Skin of body (tissue), 2 donors: ENCODE data around the gene ARMC6. TPM values are rescaled to one million over a fixed set of nuclear protein-coding genes. Genes with fewer than 3 reads are reported as not detected.

ENCODE experiments used
- DNase-seq: peaks from one replicate; lab custom pipeline; 2025; lab: John Stamatoyannopoulos, UW
- total RNA-seq: library from RNA; depleted of rRNA; stranded (reverse); fragments of >200 nt; gene quantifications from one replicate; pipeline ENCODE4 v1.2.3, GENCODE V29; 2014

The ARMC6 gene
- 15.5 TPM for total RNA-seq

DNA sequence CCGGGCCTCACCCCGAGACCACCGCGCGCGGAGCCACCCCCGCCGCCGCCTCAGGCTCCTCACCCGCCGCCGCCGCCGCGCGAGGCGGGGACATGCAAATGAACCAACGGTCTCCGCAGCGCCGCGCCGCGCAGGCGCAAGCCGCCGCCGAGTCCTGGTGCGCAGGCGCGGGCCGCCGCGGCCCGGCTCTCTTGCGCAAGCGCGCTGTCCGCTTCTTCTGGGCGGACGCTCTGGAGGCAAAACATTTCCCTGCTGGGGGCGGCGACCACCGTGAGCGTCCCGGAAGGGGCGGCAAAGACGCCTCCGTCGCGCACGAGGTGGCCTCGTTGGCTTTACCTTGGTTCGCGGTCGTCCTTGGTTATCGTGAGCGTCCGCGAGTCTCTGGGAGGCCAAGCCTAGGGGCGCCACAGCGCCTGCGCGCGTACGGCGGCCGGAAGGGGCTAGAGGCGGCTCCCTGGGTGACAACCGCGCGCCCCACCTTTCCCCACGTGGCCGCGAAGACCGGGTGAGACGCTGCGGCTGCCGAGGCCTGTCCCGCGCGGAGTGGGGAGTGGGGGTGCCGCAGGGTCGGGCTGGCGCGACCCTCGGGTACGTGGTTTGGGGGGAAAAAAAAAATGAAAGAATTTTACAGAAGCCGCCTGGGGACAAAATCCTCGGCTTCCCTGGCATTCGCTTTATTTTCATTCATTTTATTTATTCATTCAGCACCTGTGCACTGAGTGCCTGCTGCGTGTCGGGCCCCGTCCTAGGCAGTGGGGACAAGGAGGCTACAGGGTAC is at the start of gene ARMC6, which contains the start of gene SUGP2:
Gene ARMC6, plus strand, starts transcription at position 178 of the 778 bp plus-strand sequence. CDS start 607 bp downstream, outside the sequence.
Gene SUGP2, minus strand, starts transcription at position 92 of the 778 bp plus-strand sequence. CDS start 2,446 bp downstream, outside the sequence.
- peak; percentile 81 for DNase-seq

DNA sequence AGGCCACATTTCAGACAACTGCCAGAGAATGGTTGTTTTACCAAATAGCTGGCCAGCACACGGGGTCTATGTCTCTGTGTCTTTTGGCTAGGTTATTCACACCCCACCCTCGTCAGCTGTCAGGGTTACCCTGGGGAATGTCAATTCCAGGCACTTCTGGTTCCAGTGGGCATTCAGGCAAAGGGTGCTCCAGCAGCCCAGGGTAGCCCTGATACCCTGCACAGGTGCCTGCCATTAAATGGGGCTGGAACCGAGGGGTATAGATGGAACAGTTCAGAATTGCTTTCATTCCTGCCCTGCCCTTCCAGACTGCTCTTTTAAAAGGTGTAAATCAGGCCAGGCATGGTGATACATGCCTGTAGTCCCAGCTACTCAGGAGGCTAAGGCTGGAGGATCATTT is 49.2 kb upstream of the ARMC6 start:
- no peak for DNase-seq

DNA sequence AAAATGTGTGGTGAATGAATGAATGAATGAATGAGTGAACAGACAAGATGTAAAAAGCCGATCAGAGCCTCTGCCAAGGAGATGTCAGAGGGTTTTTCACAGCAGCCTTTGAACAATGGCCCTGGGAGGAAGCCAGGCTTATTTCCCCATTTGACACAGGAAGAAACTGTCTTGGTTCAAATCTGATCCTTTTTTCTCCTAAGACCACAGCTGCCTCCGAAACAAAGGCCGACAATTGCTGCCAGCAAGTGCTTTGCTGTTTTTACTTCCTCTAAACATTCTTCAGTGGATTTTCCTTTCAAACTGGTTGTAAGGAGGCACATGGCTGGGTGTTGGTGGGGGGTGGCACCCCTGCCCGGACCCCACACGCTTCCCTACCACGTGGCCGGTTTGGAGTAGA is 48.1 kb upstream of the ARMC6 start:
- peak; percentile 24 for DNase-seq

DNA sequence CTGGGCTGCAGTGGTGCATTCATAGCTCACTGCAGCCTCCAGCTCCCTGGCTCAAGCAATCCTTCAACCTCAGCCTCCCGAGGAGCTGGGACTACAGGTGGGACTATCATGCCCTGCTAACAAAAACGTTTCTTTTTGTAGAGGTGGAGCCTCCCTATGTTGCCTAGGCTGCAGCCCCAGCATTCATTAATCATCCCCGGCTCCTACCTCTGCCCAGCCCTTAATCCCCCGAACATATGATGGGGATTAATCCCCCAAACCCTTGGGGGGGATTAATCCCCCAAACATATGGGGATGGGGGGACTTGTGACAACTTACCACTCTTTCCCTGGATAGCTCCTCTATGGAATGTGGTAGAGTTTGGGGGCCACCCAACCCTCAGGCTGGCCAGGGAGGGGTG is 45.9 kb upstream of the ARMC6 start:
- DNase-seq: no peak

DNA sequence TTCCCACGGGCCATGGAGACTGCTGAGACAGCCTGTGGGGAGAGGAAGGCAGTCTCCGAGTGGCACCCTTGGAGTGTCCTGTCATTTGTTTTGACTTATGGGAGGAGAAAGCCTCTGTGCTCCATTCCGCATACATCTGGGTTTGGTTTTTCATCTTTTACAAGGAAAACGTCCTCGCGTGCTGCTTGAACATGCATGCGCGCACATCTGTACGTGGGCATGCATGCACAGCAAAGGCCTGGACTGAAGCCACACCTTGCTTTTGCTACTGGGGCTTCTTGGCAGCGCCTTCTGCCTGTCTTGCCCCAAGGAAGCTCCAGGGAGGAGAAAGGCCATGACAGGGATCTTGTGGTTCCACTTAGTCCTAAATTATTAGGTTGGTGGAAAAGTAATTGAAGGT is 44.1 kb upstream of the ARMC6 start:
- peak; percentile 41 for DNase-seq

DNA sequence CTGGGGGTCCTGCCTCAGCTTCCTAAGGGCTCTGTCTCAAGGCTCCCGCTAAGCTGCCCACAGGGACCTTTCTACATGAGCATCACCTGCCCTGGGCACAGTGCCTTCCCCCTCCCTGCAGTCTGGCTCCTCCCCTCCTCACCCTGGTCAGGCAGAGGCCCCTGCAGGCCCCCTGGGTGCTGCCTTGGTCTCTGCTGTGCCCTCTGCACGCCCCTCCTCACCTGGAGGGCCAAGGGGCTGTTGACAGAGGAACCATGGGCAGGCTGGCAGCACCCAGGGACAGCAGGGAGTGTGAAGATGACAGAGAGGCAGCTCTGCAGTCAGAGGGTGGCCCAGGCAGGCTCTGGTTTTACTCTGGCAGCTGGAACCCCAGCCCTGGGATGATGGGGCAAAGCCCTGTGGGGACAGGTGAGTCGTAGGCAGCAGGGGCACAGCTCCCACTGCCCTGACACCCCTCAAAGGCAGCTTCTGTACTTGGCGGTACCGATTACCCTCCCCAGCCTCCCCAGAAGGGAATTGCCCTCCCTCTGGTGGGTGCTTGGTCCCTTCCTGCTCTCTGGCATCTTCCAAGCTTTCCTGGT is 43.2 kb upstream of the ARMC6 start:
- no peak for DNase-seq

DNA sequence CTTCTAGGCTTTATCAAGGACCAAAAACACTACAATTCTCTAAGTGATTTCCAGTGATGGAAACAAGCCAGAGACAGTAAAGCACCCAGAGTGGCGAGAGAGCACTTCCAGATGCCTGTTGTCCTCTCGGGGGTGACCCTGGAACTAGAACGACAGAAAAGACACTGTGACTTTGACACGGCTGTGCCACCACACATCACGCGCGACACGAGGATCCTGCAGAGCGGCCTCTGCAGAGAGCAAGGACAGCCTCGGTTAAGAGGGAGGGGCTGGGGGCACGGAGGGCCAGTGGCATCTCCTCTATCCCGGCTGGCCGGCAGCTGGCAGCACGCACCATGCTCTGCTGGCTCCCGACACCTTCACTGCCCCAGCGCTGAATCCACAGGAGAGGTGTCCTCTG is 42.4 kb upstream of the ARMC6 start:
- DNase-seq: no peak

DNA sequence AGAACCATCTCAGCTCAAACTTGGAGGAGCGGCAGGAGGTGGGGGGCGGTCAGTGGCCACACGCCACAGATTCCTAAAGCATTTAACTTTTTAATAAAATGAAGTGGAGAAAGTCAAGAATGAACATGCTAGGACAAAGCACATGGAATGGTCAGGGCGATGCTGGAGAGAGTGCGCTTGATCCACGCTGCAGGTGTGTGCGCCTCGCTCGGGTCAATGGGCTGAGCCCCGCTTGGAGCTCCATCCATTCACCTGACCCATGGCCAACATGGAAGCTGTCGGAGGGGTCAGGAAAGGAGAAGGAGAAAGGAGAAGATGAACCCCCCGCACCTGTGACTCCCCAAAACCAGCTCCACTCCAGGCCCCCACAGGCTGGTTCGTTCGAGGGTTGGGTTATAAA is 41.9 kb upstream of the ARMC6 start:
- DNase-seq: no peak

DNA sequence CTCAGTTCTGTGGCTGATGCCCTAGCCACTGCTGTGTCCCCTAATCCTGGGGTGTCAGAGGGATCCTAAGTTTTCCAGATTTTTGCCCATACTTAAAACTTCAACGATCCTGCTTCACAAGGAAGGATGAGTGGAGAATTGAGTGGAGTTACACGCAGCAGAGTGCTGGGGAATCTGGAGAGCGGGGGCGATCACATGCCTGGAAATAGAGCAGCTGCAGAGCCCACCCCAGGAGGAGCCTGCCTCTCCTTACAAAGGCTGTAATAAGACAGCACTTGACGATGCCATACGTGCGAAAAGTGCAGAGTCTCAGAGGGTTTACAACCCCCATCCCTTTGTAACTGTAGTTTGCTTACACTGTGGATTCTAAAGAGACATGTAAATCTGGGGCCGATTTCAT is 40.7 kb upstream of the ARMC6 start:
- DNase-seq: no peak

DNA sequence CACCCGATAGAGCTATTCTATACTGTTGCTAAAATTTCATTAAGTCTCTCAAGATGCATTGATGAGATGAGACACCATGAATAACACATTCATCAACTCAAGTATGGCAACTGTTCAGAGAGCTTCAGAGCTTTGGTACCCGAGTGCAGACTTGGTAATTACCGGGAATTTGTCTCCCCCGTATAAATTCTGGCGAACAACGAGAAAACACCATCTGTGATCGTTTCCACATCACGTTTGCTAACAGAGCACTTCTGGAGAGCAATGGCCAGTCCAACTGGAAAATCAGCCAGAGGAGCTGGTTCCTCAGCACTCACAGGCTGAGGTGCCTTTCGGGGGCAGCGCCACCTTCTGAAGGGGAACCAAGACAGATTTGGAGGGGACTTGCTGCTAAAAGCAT is 40.3 kb upstream of the ARMC6 start:
- no peak for DNase-seq

DNA sequence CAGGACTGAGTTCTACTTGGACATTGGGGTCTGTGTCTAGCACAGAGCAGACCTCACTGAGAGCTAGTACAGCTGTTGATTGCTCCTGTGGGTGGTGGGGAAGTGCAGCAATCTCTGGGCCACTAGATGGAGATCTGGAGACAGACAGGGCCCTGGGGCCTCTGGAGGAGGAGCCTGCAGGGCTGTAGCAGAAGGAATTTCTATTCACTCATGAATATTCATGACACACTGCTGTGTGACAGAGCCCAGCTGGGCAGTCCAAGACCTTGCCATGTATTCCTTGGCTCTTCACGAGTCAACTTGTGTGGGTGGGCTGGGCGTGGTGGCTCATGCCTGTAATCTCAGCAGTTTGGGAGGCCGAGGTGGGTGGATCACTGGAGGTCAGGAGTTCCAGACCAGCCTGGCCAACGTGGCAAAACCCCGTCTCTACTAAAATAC is 37.6 kb upstream of the ARMC6 start:
- DNase-seq: no peak

DNA sequence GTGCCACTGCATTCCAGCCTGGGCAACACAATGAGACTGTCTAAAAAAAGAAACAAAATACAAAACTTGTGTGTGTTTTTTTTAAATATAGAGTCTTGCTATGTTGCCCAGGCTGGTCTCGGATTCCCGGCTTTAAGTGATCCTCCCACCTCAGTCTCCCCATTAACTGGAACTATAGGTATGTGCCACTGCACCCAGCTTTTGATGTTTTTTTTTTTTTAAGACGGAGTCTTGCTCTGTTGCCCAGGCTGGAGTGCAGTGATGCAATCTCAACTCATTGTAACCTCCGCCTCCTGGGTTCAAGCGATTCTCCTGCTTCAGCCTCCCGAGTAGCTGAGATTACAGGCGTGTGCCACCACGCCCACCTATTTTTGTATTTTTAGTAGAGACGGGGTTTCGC is 37.1 kb upstream of the ARMC6 start:
- no peak for DNase-seq

DNA sequence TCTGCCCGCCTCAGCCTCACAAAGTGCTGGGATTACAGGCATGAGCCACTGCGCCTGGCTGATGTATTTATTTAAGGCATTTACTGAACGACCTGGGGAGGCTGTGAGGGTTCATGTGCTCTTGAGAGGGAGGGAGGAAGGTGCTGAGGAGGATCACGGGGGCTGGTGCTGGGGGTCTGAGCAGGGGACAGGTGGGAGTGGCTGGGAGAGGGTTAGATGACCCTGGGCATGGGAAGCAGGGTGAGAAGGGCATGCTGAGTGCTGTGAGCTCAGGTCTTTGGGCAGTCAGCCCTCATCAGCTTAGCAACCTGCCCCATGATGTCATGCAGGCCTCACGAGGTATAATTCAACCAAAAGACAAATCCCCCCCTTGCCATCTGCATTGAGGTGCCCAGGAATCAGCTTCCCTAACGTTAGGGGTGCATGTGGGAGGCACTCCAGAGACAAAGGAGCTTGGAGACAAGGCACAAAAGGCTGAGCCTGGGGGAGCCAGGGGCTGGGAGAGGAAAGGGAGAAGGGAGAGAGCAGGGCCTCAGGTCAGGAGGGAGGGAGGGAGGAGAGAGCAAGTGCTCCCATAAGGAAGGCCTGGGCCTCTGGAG is 36.5 kb upstream of the ARMC6 start:
- no peak for DNase-seq

DNA sequence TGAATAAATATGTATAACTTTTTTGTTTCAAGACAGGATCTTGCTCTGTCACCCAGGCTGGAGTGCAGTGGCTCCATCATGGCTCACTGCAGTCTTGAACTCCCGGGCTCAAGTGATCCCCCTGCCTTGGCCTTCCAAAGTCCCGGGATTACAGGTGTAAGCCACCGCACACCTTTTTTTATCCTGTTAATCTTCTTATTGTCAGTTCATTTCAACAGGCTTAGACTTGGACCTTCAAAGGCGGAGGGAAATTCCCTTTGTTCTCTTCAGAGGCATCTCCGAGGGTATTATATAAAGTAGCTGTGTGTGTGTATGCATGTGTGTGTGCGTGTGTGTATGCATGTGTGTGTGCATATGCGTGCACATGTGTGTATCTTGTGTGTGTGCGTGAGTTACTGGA is 35.1 kb upstream of the ARMC6 start:
- no peak for DNase-seq

DNA sequence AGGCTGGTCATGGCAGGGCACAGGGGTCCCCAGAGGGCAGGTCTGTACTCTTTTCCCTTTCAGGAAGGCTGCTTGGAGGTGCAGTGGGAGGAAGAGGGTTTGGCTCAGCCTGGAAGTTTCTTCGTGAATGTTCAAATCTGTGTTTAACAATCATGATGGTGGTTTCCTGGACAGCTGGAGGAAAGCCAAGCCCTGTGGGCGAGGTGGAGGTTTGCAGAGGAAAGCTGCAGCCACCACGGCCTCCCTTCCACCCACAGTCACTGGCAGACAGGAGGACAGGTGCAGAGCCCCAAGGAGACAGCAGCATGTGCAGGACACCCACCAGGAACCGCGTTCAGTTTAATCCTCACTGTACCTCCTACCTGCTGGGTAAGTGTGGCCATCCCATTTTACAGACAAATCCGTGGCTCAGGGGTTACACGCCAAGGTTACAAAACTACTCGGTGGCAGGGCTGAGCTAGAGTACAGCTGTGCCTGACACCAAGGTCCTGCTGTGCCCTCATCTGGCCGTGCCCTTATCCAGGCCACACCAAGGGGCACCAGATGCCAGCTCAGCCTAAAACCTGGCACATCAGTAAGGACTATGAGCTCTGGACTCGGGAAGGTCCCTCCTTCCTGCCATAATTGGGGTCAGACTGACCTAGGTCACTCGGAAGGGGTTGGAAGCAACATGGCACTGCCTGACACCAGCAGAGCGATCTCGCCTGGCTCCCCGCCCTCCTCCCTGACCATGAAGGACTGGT is 34.2 kb upstream of the ARMC6 start:
- no peak for DNase-seq

DNA sequence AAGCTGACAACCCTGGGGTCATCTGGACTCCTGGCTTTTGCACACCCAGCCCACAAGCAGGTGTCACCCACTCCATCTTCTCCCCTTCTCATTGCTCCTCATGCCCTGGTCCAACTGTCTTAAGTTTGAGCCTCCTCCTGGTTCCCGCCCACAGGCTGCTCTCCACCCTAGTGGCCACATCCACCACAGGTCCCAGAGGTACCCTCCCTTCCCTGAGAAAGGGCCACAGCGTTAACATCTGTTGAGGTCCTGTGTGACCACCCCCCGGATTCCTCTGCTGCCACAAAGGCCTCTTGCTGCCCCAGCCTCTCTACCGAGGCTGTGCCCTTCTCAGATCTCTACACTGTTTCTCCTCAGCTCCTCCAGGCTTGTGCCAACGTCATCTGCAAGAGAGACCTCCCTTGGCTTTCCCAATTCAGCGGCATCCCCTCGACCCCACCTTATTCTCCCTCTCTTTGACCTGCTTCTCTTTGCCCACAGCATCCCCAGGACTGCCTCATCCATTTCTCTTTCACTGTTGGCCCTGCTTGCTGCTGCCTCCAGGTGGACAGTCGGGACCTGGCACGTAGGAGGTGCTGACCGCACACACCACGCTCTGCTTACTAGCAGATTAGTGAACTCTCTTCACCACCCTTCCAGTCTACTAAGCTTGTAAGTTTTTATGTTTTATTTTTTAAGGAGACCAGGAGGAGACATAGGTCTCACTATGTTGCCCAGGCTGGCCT is 33.3 kb upstream of the ARMC6 start:
- DNase-seq: no peak

DNA sequence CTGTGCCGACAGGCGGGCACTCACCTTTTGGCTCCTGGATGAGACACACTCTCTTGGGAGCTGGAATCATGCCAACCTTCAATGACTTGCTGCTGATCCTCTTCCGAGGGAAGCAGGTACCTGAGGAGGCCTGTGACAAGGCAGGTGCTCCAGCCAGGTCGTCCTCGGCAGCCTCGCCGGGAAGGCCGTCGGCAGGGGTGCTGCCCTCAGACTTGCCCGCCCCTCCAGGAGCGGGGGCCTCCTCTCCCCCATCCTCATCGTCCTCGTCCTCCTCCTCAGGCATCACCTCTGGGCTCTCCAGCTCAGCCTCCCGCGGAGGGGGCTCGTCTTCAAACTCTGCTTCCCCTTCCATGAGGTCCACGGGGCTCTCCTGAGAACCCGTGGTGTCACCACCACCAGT is 29.3 kb upstream of the ARMC6 start:
- no peak for DNase-seq

DNA sequence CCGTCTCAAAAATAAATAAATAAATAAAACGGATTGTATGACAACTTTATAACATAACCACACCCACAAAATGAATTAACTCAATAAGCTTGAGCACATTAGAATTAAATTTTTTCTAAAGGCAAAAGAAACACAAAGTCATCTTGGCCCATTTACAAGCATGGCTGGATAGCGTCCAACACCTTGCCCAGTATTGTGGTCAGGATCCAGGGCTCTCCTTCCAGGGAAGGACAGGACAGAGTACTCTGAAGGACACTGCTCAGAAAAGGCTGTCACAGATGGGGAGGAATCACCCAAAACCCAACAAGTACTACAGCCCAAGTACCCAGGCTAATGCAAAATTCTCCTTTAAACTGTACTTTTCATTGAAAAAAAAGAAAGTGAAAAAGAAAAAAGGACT is 27.2 kb upstream of the ARMC6 start:
- DNase-seq: no peak

DNA sequence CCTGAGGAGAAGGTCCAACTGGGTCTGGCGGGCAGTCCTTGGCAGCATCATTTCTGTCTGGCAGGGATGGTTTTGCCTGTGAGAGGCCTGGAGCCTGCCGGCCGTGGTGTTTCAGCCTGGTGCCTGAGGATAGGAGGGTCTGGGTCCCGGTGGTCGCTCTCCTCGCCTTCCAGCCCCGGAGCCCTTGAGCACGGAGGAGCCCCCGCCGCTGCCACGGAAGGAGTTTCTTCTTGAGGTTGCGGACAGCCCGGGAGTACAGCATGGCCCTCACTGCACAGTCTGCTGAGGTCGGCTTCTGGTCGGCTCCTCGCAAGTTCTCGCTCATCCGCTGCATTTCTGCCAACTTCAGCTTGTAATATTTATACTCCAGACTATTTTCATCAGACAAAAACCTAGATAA is 23.5 kb upstream of the ARMC6 start:
- DNase-seq: no peak

DNA sequence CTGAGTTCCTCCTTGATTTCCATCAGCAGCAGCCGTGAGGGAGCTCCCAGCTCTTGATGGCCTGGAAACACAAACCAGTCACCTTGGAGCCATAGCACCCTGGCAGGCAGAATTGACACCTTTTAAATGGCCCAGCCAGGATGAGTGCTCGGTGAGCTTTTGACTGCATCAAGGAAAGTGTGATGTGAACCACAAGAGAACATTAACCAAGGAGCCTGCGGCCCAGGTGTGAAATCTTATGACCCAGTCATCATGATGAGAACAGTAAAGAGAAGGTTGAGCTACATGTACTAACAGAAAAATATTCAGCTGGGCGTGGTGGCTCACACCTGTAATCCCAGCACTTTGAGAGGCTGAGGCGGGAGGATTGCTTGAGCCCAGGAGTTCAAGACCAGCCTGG is 22.9 kb upstream of the ARMC6 start:
- no peak for DNase-seq

DNA sequence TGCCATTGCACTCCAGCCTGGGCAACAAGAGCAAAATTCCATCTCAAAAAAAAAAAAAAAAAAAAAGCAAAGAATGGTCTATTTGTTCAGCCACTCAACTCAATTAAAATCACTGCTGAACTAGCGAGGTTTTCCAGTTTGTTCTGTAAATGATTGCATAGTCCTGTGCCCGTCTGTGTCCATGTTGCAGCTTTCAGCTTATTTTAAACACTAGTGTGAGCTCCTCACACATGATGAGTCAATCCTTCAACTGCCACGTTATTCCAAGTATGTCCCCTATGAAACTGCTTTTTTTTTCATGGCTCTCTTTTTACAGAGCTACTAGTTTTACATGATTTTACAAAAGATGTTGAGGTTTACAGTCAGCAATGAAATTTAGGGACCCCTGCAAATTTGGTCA is 12.3 kb upstream of the ARMC6 start:
- no peak for DNase-seq
